GM19468 (cell line): ENCODE measurements around the gene USP5.
"Not testable (repeated sequence)": the region's sequence is repeated elsewhere in the genome, so short reads cannot be mapped to it uniquely, and the experiment has no call there.

Experiments
- ATAC-seq: cut with Tn5 transposase; IDR thresholded peaks from one replicate; pipeline ENCODE4 v1.9.1; 2021; ENCODE audit warnings: mild to moderate bottlenecking, moderate library complexity, moderate number of reproducible peaks; ENCODE audit not compliant: unreplicated experiment; ENCODE audit errors: extremely low read depth

The USP5 gene

DNA sequence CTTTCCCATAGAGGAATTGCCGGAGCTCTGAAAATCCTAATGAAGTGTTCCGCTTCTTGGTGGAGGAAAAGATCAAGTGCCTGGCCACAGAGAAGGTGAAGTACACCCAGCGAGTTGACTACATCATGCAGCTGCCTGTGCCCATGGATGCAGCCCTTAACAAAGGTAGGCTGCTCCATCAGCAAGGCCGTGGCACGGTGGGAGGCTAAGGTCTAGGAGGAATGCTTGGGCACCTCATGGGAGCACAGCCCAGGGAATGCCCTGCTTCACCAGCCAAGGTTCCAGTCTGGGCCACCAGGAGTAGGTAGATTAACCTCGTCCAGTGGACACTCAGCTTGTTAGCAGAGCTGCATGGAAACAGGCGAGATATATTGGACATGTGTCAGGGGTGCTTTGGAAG is 9.0 kb downstream of the USP5 start:
- no peak for ATAC-seq

GRCh38 chr12:6861391-6861790 is 9.4 kb downstream of the USP5 start:
- ATAC-seq = no peak

DNA sequence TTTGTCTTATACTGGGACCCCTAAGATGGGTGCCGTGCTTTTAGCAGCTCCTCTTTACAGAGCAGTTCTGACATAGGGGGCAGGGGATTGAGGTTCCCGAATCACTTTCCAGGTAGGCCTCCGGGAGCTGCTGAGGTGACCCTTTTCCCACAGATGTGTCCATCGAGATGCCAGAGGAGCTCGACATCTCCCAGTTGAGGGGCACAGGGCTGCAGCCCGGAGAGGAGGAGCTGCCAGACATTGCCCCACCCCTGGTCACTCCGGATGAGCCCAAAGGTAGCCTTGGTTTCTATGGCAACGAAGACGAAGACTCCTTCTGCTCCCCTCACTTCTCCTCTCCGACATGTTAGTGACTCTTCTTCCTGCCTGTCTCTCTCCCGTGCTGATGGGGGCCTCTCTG is 11.1 kb downstream of the USP5 start:
- ATAC-seq = no peak

DNA sequence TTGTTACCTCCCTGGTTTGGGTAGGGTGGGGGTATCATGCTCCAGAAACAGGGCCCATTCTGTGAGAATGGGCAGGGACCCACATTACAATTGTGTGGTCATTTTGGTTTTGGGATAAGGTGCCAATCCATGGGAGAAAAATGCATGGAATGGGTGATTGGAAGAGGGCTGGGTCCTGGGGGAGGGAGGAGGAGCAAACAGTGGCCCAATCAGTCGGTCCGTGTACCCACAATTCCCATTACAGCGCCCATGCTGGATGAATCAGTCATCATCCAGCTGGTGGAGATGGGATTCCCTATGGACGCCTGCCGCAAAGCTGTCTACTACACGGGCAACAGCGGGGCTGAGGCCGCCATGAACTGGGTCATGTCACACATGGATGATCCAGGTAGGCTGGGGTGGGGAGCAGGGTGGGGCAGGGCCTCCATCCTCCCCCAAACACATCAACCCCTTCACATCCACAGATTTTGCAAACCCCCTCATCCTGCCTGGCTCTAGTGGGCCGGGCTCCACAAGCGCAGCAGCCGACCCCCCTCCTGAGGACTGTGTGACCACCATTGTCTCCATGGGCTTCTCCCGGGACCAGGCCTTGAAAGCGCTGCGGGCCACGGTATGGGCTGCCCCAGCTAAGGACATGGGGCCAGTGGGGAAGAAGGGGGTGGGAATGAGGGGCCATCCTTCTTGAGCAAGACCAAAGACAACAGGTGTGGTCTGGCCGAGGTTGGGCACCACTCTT is 11.8 kb downstream of the USP5 start:
- ATAC-seq = no peak

- not testable (repeated sequence) for ATAC-seq
Measured at GRCh38 chr12:6865307-6865706, 13.4 kb downstream of the USP5 start.

- no peak for ATAC-seq
Measured at GRCh38 chr12:6866163-6866919, 14.4 kb downstream of the USP5 start.

DNA sequence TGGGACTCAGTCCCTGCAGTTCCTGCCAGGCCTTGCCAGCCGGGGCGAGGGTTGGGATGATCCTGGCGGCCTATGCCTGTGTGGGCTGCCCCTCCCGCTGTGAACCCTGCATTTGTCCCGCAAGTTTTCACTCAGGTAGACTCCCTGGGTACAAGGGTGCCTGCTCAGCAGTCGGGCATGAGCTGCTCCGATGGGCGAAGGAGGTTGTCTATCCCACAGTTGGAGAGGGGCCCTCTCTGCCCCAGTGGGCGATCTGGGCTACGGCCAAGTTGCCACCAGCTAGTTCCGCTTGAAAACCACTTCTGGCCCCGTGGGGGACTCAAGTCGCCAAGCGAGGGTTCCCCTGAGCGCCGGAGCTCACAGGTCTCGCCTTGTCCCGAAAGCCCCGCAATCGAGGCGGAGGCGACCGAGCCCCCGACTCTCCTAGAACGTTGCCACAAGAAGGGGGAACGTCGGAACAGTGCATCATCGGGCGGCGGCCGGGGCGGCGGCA is 15.0 kb downstream of the USP5 start:
- ATAC-seq = no peak

GRCh38 chr12:6867413-6868210 is 15.7 kb downstream of the USP5 start, which contains the start of gene TPI1:
Gene TPI1 (plus strand): TSS chr12:6867531. CDS start chr12:6867567, 36 bp downstream.
- peak; percentile 27 for ATAC-seq

GRCh38 chr12:6868211-6869048 is 16.5 kb downstream of the USP5 start:
- ATAC-seq = no peak

GRCh38 chr12:6869049-6870021 is 17.4 kb downstream of the USP5 start:
- no peak for ATAC-seq

DNA sequence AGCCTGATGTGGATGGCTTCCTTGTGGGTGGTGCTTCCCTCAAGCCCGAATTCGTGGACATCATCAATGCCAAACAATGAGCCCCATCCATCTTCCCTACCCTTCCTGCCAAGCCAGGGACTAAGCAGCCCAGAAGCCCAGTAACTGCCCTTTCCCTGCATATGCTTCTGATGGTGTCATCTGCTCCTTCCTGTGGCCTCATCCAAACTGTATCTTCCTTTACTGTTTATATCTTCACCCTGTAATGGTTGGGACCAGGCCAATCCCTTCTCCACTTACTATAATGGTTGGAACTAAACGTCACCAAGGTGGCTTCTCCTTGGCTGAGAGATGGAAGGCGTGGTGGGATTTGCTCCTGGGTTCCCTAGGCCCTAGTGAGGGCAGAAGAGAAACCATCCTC is 18.4 kb downstream of the USP5 start:
- ATAC-seq = not testable (repeated sequence)

DNA sequence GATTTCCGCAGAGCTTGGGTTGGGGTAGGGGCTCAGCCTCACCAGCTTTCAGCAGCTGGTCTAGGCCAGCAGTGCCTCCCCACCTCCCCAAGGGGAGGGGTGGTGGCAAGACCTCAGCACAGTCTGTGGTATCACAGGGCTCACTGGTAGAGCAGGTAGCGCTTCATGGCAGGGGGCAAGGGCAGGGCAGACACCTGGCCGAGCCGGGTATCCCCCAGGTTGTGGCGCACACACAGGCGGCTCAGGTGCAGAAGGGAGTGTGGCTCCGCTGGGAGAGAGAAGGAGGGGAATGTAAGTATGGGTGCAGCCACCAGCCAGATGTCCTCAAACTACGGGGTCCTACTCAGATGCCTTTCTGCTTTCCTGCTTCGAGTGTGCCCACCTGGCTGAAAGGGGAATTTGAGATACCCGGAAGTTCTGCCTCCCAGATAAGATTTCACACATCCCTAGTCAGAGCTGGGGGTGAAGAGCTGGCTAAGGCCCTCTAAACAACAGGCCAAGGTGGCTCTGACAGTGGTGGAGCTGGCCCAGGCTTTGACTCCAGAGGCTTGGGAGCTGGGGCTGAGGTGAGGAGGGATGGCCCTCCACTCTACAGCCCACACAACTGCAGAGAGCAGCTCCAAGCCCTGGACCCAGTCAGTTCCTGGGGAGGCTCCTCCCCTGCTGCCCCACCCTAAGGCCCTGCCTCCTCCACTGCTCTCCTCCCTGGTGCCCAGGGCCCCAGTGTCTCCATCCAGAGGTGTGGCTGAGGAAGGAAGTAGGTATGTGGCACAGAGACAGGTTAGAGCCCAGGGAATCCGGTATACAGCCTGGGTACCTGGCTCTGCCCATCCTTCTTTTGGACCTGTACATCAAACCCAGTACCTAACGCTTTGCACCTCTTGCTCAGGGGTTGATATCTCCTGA is 19.4 kb downstream of the USP5 start:
- no peak for ATAC-seq

- ATAC-seq = no peak
Measured at GRCh38 chr12:6872073-6873048, 20.4 kb downstream of the USP5 start.

GRCh38 chr12:6873094-6874014 is 21.4 kb downstream of the USP5 start, which contains the start of gene SPSB2:
Gene SPSB2 (minus strand): TSS chr12:6873303. CDS start chr12:6872901, 402 bp downstream.
- peak; percentile 75 for ATAC-seq

DNA sequence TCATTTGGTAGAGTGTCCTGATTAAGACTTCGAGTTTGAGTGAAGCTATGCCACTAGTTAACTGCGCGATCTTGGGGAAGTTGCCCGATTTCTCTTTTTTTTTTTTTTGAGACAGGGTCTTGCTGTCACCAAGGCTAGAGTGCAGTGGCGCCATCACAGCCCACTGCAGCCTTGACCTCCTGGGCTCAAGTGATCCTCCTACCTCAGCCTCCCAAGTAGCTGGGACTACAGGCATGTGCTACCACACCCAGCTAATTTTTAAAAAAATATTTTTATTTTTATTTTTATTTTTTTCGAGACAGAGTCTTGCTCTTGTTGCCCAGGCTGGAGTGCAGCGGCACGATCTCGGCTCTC is 22.0 kb downstream of the USP5 start:
- ATAC-seq = not testable (repeated sequence)
